ENCODE data around the gene FBXW7.

FBXW7 gene

DNA sequence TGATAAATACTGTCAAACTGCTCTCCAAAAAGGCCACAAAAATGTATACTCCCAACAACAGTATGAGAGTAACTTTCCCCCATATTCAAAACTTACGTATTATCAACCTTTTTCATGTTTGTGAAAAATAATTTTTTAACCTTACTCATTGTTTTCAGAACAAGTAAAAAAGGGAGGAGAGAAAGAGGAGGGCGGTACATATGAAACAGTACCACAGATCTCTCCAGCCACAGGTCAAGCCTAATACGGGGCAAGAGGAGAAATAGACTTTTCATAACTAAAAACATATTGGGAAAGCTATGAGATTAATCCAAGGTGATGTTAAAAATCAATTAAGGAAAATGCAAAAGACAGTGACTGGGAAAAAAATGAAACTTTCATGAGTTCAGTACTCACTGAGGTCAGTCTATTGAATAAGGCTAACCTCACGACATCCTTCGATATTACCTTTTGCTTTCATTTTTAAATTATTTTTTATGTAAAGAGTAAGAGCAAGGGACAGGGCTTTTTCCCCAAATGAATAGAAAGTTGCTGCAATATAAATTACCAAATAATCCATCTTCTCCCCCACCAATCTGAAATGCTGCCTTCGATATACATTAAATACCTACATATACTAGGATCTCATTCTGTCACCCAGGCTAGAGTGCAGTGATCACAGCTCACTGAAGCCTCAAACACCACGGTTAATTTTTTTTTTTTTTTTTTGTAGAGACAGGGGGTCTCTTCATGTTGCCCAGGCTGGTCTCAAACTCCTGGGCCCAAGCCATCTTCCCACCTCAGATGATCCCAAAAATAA, 25.3 kb downstream of the FBXW7 start:
- no peak for DNase-seq (ENCODE audit: low read depth)

DNA sequence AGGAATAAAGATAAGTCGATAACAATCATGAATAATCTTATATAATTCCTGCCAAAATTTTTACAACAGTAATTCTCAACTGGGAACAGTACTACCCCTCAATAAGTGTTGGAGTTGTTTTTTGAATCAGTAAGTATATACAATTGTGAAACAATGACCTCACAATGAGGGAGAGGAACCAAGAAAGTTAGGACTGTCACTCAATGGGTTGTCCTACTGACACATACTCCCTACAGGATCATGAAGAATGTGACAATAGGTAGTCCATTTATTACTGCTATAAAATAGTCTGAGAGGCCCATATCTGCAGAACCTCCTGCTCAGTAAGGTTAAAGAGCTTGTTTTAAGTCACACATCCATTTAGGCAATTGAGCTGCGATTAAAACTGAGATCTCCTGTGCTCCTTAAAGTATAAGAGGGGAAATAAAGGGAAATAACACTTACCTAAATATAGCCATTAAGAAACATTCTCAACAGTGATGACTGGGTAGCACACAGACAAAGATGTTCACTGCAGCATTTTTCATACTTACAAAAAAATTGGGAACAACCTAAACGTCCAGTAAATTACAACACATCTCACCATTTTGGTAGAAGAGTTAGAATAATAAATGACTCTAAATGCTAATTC, 26.2 kb downstream of the FBXW7 start:
- no peak for DNase-seq (ENCODE audit: low read depth)

DNA sequence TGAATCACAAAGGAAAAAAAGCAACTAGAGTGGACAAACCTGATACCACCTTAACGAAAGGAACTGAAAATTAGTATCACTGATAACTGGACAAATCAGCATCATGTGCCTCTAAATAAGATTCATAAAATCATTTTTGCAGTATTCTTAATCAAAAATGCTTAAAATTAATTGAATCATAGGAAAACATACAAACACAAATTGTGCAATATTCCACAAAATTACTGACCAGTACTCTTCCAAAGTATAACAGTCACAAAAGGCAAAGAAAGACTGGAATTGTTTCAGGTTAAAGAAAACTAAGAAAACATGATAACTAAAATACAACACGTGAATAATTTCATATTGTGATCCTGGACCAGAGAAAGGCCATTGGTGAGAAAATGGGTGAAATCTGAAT, 27.1 kb downstream of the FBXW7 start:
- no peak for DNase-seq (ENCODE audit: low read depth)

DNA sequence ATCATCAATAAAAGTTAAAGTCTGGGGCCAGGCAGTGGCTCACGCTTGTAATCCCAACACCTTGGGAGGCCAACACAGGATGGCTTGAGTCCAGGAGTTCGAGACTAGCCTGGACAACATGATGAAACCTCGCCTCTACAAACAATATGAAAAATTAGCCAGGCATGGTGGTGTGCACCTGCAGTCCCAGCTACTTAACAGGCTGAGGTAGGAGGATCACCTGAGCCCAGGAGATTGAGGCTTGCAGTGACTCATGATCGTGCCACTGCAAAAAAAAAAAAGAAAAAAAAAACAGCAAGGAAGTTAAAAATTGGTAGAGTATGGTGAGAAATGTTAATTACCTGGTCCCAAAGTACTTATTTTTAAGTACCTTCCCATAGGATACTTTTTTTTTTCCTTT, 27.5 kb downstream of the FBXW7 start:
- DNase-seq (ENCODE audit: low read depth) = no peak

DNA sequence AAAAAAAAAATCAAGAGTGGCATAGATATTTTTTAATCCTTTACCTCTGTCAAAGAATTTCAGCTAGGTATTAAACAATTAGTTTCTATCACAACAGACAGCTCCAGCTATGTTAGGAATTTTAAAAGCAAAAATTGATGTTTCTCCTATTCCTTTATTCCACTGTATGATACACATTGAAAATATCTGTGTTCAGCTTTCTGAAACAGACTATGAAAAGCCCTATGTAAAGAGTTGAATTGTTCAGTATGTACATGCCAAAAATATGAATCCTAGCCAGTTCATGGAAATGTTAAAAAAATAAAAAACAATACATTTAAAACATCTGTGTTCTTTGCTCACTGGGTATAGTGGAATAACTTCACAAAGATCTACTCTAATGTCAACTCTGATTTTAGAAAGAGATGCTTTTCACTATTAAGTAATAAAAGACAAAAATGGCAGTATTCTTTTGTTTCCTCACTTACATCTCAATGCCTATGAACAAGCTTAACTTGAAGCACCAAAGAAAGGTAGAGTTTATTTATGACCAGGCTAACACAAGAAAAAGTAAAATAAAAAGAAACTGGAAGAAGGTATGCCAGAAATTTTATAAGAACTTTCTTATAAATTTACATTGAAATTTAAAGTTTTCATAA, 32.1 kb downstream of the FBXW7 start:
- no peak for DNase-seq (ENCODE audit: low read depth)

DNA sequence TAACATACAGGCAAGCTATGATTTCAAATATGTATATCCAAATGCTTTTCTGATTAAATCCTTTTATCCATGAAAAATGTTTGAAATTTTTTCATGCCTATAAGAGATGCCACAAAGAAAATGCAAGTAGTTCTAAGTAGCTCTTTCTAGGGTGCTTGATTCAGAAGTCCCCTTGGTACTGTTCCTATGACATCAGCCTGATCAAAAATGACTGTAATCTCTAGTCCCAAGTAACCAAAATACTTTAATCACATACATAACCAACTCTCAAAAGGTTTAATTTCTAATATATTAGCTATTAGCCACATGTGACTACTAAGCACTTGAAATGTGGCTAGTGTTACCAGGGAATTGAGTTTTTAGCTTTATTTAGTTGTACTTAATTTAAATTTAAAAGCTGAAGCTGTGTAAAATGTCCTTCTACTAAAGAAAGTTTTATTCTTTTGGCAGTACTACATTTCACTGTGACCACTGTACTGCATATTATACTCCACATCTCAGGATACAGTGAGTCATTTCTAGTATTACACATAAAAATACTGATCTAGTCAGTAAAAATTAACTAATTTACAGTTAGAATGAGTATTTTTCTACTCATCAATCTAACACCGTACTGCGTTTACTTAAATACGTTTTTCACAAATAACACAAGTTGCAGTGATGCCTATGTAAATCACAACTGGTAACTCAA, 33.9 kb downstream of the FBXW7 start:
- DNase-seq (ENCODE audit: low read depth) = no peak

DNA sequence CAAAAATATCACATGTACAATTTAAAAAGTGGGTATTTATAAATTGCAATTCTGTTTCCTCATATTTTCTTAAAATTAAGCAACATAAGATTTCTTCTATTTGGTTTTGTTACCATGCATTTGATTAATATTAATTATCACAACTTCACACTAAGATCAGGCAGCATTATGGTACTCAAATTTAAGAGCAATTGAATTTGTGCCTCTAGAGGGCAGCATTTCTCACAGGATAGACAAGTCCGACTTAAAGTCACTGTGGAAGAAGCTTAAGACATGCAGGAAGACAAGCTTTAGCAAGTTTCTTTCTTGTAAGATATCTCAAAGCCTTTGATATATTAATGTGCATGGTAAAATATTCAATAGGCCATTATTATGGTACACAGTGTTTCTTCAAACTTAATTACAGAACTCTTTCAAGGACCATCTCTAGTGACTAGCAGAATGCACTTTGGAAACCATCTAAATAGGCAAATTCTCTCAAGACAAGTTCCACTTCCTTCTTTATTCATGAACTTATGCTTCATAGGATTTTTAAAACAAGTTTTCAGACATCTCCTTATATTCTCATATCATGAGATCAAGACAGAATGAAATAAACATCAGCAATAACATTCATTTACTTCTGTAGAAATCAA, 35.0 kb downstream of the FBXW7 start:
- DNase-seq (ENCODE audit: low read depth) = no peak

DNA sequence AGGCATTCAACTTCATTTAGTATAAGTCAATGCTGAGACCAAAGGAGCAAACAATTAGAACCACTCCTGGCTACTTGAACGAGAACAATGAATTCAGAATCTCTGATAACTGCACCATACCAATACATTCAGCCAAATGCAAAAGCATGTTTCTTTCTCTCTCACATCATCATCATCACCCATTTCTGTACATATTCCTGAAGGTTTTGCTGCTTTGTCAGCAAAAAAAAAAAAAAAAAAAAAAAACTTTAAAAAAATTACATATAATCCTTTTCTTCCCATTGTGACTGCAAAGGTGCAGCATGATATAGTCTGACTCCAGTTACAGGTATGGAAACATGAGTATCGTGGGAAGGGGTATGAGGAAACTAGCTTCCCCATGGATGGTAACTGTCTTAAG, 35.6 kb downstream of the FBXW7 start:
- no peak for DNase-seq (ENCODE audit: low read depth)

DNA sequence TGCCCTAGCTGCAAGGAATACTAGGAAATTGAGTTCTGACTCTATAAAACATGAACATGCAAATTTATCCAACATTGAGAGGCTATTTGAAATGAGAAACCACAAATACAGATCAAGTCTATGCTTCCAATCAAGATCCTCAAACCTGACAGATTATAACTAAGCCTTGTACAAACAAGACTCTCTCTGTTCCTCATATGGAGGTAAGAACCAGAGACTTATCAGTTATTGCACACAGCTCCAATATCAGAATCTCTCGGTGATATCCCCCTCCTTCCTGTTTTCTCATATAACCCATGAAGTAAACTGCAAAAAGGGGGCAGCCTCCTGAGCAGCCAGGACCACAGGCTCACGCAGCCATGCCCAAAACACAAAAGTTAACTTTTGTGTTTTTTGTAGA, 36.5 kb downstream of the FBXW7 start:
- no peak for DNase-seq (ENCODE audit: low read depth)

DNA sequence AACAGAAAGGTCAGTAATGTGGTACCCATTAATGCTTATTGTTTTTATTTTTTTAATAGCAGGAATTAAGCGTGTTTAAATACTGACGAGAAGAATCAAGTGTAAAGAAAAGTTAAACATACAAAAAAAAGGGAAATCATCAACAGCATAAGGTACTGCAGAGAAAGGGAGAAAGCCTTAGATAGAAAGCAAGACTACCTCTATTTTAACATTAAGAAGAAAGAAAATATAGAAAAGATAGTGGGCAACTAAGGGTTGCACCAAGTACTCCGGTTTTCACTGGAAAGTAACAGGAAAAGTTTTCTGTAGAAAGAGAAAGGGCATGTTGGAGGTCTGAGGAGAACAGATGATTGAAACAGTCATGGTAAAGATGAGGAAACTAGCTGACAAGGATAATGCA, 41.9 kb downstream of the FBXW7 start:
- DNase-seq (ENCODE audit: low read depth) = no peak

DNA sequence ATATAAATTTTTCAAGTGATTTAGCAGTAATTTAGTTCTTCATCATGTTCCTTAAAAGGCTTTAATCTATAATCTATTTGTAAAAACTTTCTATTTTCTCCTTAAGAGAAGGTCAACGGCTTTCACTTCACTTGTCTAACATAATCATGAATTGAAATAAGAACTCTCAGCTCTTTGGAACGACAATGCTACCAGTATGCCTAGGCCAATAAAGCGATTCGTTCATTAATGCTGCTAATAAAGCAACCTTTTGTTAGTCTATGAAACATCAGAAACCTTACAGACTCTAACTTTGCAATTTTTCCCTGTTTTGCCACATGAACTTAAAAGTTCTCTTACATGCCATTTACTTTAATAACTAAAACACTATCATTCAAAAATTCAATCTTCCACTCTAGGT, 47.6 kb downstream of the FBXW7 start:
- no peak for DNase-seq (ENCODE audit: low read depth)

DNA sequence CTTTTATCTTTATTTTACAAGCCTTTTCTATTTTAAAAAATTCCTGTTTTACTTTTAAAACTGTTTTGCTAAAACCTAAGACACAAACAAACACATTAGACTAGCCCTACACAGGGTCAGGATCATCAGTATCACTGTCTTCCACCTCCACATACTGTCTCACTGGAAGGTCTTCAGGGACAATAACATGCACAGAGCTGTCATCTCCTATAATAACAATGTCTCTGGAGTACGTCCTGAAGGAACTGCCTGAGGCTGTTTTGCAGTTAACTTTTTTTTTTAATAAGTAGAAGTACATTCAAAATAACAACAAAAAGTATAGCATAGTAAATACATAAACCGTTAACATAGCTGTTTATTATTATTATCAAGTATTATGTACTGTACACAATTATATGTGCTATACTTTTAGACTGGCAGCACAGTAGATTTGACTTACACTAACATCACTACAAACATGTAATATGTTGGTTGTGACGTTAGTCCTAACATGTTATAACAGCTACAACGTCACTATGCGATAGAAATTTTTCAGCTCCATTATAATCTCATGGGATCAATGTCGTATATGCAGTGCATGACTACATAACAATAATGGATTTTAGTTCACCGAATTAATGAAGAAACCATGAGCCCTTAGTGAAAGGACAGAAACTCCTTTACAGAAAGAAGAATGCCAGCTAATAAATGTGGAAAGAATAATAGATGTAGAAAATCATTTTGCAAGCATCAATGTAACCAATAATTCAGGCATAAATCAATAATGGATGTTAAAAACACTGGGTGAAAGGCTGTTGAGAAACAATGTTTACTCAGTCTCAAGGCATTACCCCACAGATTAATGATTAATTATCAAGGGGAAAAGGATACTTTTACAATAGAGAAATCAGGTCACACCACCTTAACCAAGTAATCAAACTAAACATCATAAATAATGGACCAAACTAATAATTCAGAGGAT, 49.2 kb downstream of the FBXW7 start:
- DNase-seq (ENCODE audit: low read depth) = no peak

DNA sequence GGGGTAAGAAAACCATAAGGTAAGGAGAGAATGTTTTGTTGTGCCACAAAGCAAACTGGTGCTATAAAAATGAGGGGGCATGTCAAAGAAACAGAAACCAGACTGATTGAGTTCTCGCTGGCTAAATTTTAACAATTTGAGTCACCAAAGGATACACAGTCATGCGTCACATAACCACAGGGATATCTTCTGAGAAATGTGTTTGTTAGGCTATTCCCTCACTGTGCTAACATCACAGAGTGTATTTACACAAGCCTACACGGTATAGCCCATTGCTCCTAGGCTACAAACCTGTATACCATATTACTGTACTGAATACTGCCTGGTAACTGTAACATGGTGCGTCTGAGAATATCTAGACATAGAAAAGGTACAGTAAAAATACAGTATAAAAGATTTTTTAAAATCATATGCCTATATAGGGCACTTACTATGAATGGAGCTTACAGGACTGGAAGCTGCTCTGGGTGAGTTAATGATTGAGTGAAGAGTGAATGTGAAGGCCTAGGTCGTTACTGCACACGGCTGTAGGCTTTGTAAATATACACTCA, 50.1 kb downstream of the FBXW7 start:
- DNase-seq (ENCODE audit: low read depth) = no peak

DNA sequence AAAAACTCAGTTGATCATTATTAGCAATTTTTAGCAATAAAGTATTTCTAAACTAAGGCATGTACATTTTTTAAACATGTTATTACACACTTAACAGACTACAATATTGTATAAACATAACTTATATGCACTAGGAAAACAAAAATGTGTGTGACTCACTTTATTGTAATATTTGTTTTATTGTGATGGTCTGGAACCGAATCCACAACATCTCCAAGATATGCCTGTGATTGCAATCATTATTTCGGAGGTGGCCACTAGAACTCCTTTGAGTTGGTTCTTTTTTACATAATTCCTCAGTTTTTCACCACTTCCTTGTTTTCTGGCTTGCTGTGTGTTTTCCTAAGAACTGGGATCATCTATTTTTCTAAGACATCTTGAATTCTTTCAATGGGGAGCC, 53.7 kb downstream of the FBXW7 start:
- DNase-seq (ENCODE audit: low read depth) = no peak

DNA sequence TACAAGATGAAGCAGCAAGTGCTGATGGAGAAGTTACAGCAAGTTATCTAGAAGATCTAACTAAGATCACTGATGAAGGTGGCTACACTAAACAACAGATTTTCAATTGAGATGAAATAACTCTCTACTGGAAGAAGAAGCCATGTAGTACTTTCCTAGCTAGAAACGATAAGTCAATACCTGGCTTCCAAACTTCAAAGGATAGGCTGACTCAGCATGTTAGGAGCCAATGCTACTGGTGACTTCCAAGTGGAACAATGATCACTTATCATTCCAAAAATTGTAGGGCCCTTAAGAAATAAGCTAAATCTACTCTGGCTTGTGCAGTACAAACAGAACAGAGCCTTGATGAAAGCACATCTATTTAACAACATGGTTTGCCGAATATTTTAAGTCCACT, 55.0 kb downstream of the FBXW7 start:
- DNase-seq (ENCODE audit: low read depth) = no peak

DNA sequence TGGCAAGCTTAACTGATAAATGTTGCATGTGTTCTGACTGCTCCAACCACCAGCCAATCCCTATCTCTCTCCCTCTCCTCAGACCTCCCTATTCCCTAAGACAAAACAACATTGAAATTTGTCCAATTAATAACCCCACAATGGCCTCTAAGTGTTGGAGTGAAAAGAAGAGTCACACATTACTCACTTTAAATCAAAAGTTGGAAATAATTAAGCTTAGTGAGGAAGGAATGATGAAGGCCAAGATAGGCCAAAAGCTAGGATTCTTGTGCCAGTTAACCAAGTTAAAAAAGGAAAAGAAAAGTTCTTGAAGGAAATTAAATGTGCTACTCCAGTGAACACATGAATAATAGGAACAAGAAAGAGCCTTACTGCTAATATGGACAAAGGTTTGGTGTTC, 55.6 kb downstream of the FBXW7 start:
- DNase-seq (ENCODE audit: low read depth) = no peak

DNA sequence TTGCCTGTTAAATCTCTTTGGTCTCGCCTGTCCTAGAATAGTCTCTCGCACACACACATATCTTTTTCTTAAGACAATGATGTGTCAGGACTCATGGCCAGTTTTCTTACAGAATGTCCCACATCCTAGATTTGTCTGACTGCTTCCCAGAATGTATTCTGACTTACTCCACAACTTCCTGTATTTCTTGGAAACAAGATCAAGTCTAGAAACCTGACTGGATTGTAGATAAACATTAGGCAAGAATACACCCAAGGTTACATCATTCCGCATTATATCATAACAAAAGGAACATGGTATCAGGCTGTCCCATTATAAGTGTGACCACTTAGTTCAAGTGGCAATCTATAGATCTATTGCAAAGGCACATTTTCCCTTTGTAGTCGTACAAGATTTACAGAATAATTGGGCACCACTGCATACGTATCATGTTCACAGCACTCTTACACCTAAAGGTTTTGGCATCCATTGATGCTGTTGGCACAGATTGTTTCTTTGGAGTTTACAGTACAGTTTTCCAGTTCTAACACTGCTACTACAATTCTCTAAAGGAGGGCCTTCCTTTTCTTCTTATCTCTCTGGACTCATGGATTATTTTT, 56.4 kb downstream of the FBXW7 start:
- no peak for DNase-seq (ENCODE audit: low read depth)

DNA sequence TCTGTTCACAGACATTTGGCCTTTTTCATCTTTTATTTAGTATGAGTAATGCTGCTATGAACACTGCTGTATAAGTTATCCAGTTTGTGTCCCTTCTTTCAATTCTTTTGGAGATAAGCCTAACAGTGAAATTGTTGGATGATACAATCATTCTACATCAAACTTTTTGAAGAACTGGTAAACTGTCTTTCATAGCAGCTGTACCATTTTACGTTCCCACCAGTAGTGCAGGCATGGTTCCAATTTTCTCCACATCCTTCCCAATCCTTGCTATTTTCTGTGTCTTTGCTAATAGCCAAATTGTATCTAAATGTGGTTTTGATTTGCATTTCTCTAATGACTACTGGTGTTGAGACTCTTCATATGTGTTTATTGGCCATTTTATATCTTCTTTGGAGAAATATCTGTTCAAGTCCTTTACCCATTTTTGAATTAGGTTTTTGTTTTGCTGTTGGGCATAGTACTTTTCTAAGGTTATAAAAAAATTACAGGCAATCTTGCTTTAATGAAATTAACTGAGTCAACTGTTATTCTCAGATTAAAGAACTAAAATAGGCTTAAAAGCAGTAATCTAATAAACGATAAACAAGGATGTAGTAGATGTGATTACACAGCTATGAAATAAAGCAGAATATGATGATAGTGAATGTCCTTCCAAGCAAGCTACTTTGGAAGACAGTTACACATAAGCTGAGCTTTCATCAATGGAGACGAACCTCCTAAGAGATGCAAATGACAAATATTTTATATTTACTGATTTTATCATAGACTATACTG, 57.2 kb downstream of the FBXW7 start:
- no peak for DNase-seq (ENCODE audit: low read depth)

DNA sequence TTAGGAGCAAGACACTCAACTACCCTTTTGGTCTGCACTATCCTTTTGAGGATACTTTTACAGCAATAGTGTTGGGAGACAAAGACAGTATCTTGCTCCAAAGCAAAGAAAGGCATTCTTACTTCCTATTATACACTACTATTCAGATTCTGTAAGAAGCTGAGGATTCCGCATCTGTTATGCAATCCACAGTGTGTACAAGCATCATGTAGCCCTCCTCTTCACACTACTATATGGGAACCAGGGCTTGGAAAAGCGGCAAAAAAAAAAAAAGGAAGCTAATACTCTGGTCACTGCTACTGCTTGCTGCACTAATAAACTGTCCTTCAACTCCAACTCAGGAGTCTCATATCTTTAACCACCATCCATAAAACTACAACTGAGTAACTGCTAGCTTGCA, 59.1 kb downstream of the FBXW7 start:
- no peak for DNase-seq (ENCODE audit: low read depth)

Data from stimulated activated CD8-positive, alpha-beta memory T cell treated with anti-CD3 and anti-CD28 coated beads, Interleukin-12 subunit alpha, Interleukin-12 subunit beta, amount 100 ng/mL, for 4 hours (primary cell).